Measurements from ENCODE around the gene OFD1.

The OFD1 gene

GRCh38 chrX:13734278-13735172, at the start of gene OFD1, which contains the start of gene TRAPPC2:
Gene OFD1, plus strand, starts transcription at chrX:13734748. Its CDS starts 324 bp downstream, at chrX:13735072.
Gene TRAPPC2, minus strand, starts transcription at chrX:13734620. Its CDS starts 14,657 bp downstream, at chrX:13719963.
- DNase-seq, result peak; percentile 18 to 91 (median 79)

GRCh38 chrX:13685126-13685763, 49.3 kb upstream of the OFD1 start:
- no peak for DNase-seq

- no peak for DNase-seq
Observed at GRCh38 chrX:13687203-13687602, 47.3 kb upstream of the OFD1 start.

GRCh38 chrX:13688384-13688957, 46.1 kb upstream of the OFD1 start:
- DNase-seq, result no peak

GRCh38 chrX:13688958-13689740, 45.4 kb upstream of the OFD1 start, which contains the start of gene RAB9A:
Gene RAB9A, plus strand, starts transcription at chrX:13689128. Its CDS starts 19,619 bp downstream, at chrX:13708747.
- peak in 55 of 56 donors; percentile 1 to 88 (median 67) for DNase-seq

- no peak for DNase-seq
Observed at GRCh38 chrX:13689741-13690211, 44.8 kb upstream of the OFD1 start.

- no peak for DNase-seq
Observed at GRCh38 chrX:13690836-13691235, 43.7 kb upstream of the OFD1 start.

GRCh38 chrX:13691841-13692371, 42.6 kb upstream of the OFD1 start:
- no peak for DNase-seq

GRCh38 chrX:13692771-13693231, 41.7 kb upstream of the OFD1 start:
- no peak for DNase-seq

- peak in 3 of 56 donors; percentile 0 to 1 (median 1) for DNase-seq
Observed at GRCh38 chrX:13693341-13693961, 41.1 kb upstream of the OFD1 start.

GRCh38 chrX:13694359-13694758, 40.2 kb upstream of the OFD1 start:
- no peak for DNase-seq

GRCh38 chrX:13694983-13695382, 39.6 kb upstream of the OFD1 start:
- no peak for DNase-seq

GRCh38 chrX:13695601-13696115, 38.9 kb upstream of the OFD1 start:
- no peak for DNase-seq

- DNase-seq, result no peak
Observed at GRCh38 chrX:13697455-13697854, 37.1 kb upstream of the OFD1 start.

- DNase-seq, result no peak
Observed at GRCh38 chrX:13697976-13698375, 36.6 kb upstream of the OFD1 start.

GRCh38 chrX:13698432-13698831, 36.1 kb upstream of the OFD1 start:
- no peak for DNase-seq

- no peak for DNase-seq
Observed at GRCh38 chrX:13699183-13699826, 35.2 kb upstream of the OFD1 start.

GRCh38 chrX:13700380-13700779, 34.2 kb upstream of the OFD1 start:
- no peak for DNase-seq

GRCh38 chrX:13702111-13702789, 32.3 kb upstream of the OFD1 start:
- DNase-seq, result no peak
